ENCODE measurements around the gene ILKAP.

ILKAP gene

GRCh38 chr2:238162846-238163441 lies 40.6 kb downstream of the ILKAP start:
- no peak for TF ChIP-seq CTCF (IDR thresholded peaks at IDR 0.05; ENCODE audit: insufficient read depth, low read length, poor library complexity, severe bottlenecking)
- peaks cover 6% of the 10 kb centered on the region for H3K36me3 ChIP-seq (ENCODE audit: control insufficient read depth, insufficient read depth, low read length)
- DNase-seq (ENCODE audit: extremely low read depth, insufficient read length), result no peak
- H3K4me3 ChIP-seq (replicated peaks; ENCODE audit: low read depth, low read length), result no peak overlapping the region
- no peaks in the 10 kb centered on the region for H3K27me3 ChIP-seq (replicated peaks; ENCODE audit: control insufficient read depth, insufficient read depth, low read length)

- DNase-seq (ENCODE audit: extremely low read depth, insufficient read length), result no peak
- no peaks in the 10 kb centered on the region for H3K27me3 ChIP-seq (replicated peaks; ENCODE audit: control insufficient read depth, insufficient read depth, low read length)
- no peak overlapping the region for H3K4me3 ChIP-seq (replicated peaks; ENCODE audit: low read depth, low read length)
- no peak for TF ChIP-seq CTCF (IDR thresholded peaks at IDR 0.05; ENCODE audit: insufficient read depth, low read length, poor library complexity, severe bottlenecking)
- peaks cover 1% of the 10 kb centered on the region for H3K36me3 ChIP-seq (ENCODE audit: control insufficient read depth, insufficient read depth, low read length)
Measured at GRCh38 chr2:238162251-238162845, 41.1 kb downstream of the ILKAP start.

- TF ChIP-seq CTCF (IDR thresholded peaks at IDR 0.05; ENCODE audit: insufficient read depth, low read length, poor library complexity, severe bottlenecking), result no peak
- Histone ChIP-seq H3K4me3 (replicated peaks; ENCODE audit: low read depth, low read length) (no peak overlapping the region), H3K36me3 (ENCODE audit: control insufficient read depth, insufficient read depth, low read length) (no peaks in the 10 kb centered on the region; the same call in none of the 2 replicates), H3K27me3 (replicated peaks; ENCODE audit: control insufficient read depth, insufficient read depth, low read length) (no peaks in the 10 kb centered on the region)
- DNase-seq (ENCODE audit: extremely low read depth, insufficient read length), result no peak
Measured at GRCh38 chr2:238161291-238162051, 42.0 kb downstream of the ILKAP start.

GRCh38 chr2:238160206-238161129 lies 43.0 kb downstream of the ILKAP start:
- Histone ChIP-seq H3K27me3 (replicated peaks; ENCODE audit: control insufficient read depth, insufficient read depth, low read length) (no peaks in the 10 kb centered on the region), H3K4me3 (replicated peaks; ENCODE audit: low read depth, low read length) (no peak overlapping the region), H3K36me3 (ENCODE audit: control insufficient read depth, insufficient read depth, low read length) (no peaks in the 10 kb centered on the region; the same call in 1 of the 2 replicates)
- peak; percentile 52 for TF ChIP-seq CTCF (IDR thresholded peaks at IDR 0.05; ENCODE audit: insufficient read depth, low read length, poor library complexity, severe bottlenecking)
- DNase-seq (ENCODE audit: extremely low read depth, insufficient read length), result no peak

- no peak overlapping the region for H3K4me3 ChIP-seq (replicated peaks; ENCODE audit: low read depth, low read length)
Measured at GRCh38 chr2:238159661-238160205, 43.8 kb downstream of the ILKAP start.

More at GRCh38 chr2:238159661-238160205, 43.8 kb downstream of the ILKAP start:
- Histone ChIP-seq H3K36me3 (ENCODE audit: control insufficient read depth, insufficient read depth, low read length) (no peaks in the 10 kb centered on the region), H3K27me3 (replicated peaks; ENCODE audit: control insufficient read depth, insufficient read depth, low read length) (no peaks in the 10 kb centered on the region)
- no peak for TF ChIP-seq CTCF (IDR thresholded peaks at IDR 0.05; ENCODE audit: insufficient read depth, low read length, poor library complexity, severe bottlenecking)
- no peak for DNase-seq (ENCODE audit: extremely low read depth, insufficient read length)
